ENCODE results near the gene MOB1B.
"Not testable (repeated sequence)": the region's sequence is repeated elsewhere in the genome, so short reads cannot be mapped to it uniquely, and the experiment has no call there.

The MOB1B gene

GRCh38 chr4:71004281-71004851, 102.2 kb downstream of the MOB1B start:
- peaks cover 0 to 2% of the 10 kb centered on the region in 2 donors for H3K36me3 ChIP-seq (ENCODE audit: control insufficient read depth in 2 of 2, insufficient read depth in 2 of 2, low read length in 2 of 2)
- H3K27ac ChIP-seq (ENCODE audit: low read depth in 2 of 2, low read length in 2 of 2): no peak overlapping the region
- no peaks in the 10 kb centered on the region for H3K9me3 ChIP-seq (ENCODE audit: control insufficient read depth in 2 of 2, low read length in 2 of 2)
- no peak overlapping the region for H3K9ac ChIP-seq (ENCODE audit: low read depth in 1 of 2, low read length in 2 of 2)
- no peaks in the 10 kb centered on the region for H3K27me3 ChIP-seq (ENCODE audit: control insufficient read depth in 2 of 2, insufficient read depth in 2 of 2, low read length in 2 of 2)
- H3K4me3 ChIP-seq (ENCODE audit: low read length in 2 of 2): no peak overlapping the region
- H3K4me1 ChIP-seq (ENCODE audit: control insufficient read depth in 2 of 2, insufficient read depth in 2 of 2, low read length in 2 of 2): no peaks in the 10 kb centered on the region

GRCh38 chr4:71005025-71005424, 102.9 kb downstream of the MOB1B start:
- H3K36me3 ChIP-seq (ENCODE audit: control insufficient read depth in 2 of 2, insufficient read depth in 2 of 2, low read length in 2 of 2); H3K4me3 ChIP-seq (ENCODE audit: low read length in 2 of 2); H3K9ac ChIP-seq (ENCODE audit: low read depth in 1 of 2, low read length in 2 of 2); H3K27ac ChIP-seq (ENCODE audit: low read depth in 2 of 2, low read length in 2 of 2); H3K27me3 ChIP-seq (ENCODE audit: control insufficient read depth in 2 of 2, insufficient read depth in 2 of 2, low read length in 2 of 2); H3K9me3 ChIP-seq (ENCODE audit: control insufficient read depth in 2 of 2, low read length in 2 of 2); H3K4me1 ChIP-seq (ENCODE audit: control insufficient read depth in 2 of 2, insufficient read depth in 2 of 2, low read length in 2 of 2): not testable (repeated sequence)

GRCh38 chr4:71006203-71006907, 104.2 kb downstream of the MOB1B start:
- no peaks in the 10 kb centered on the region for H3K27me3 ChIP-seq (ENCODE audit: control insufficient read depth in 2 of 2, insufficient read depth in 2 of 2, low read length in 2 of 2)
- H3K9ac ChIP-seq (ENCODE audit: low read depth in 1 of 2, low read length in 2 of 2): no peak overlapping the region
- no peaks in the 10 kb centered on the region for H3K9me3 ChIP-seq (ENCODE audit: control insufficient read depth in 2 of 2, low read length in 2 of 2)
- H3K36me3 ChIP-seq (ENCODE audit: control insufficient read depth in 2 of 2, insufficient read depth in 2 of 2, low read length in 2 of 2): peaks cover 0 to 2% of the 10 kb centered on the region in 2 donors
- H3K4me3 ChIP-seq (ENCODE audit: low read length in 2 of 2): no peak overlapping the region
- H3K27ac ChIP-seq (ENCODE audit: low read depth in 2 of 2, low read length in 2 of 2): no peak overlapping the region
- H3K4me1 ChIP-seq (ENCODE audit: control insufficient read depth in 2 of 2, insufficient read depth in 2 of 2, low read length in 2 of 2): no peaks in the 10 kb centered on the region

- Histone ChIP-seq H3K27ac (ENCODE audit: low read depth in 2 of 2, low read length in 2 of 2) (no peak overlapping the region), H3K27me3 (ENCODE audit: control insufficient read depth in 2 of 2, insufficient read depth in 2 of 2, low read length in 2 of 2) (no peaks in the 10 kb centered on the region), H3K4me3 (ENCODE audit: low read length in 2 of 2) (no peak overlapping the region), H3K36me3 (ENCODE audit: control insufficient read depth in 2 of 2, insufficient read depth in 2 of 2, low read length in 2 of 2) (peaks cover 2 to 3% of the 10 kb centered on the region in 2 donors), H3K9ac (ENCODE audit: low read depth in 1 of 2, low read length in 2 of 2) (no peak overlapping the region), H3K9me3 (ENCODE audit: control insufficient read depth in 2 of 2, low read length in 2 of 2) (no peaks in the 10 kb centered on the region), H3K4me1 (ENCODE audit: control insufficient read depth in 2 of 2, insufficient read depth in 2 of 2, low read length in 2 of 2) (no peaks in the 10 kb centered on the region)
Observed at GRCh38 chr4:71008196-71008595, 106.0 kb downstream of the MOB1B start.

- Histone ChIP-seq H3K9me3 (ENCODE audit: control insufficient read depth in 2 of 2, low read length in 2 of 2) (no peaks in the 10 kb centered on the region), H3K4me1 (ENCODE audit: control insufficient read depth in 2 of 2, insufficient read depth in 2 of 2, low read length in 2 of 2) (no peaks in the 10 kb centered on the region), H3K9ac (ENCODE audit: low read depth in 1 of 2, low read length in 2 of 2) (no peak overlapping the region), H3K36me3 (ENCODE audit: control insufficient read depth in 2 of 2, insufficient read depth in 2 of 2, low read length in 2 of 2) (peaks cover 2 to 3% of the 10 kb centered on the region in 2 donors), H3K27me3 (ENCODE audit: control insufficient read depth in 2 of 2, insufficient read depth in 2 of 2, low read length in 2 of 2) (no peaks in the 10 kb centered on the region), H3K27ac (ENCODE audit: low read depth in 2 of 2, low read length in 2 of 2) (no peak overlapping the region), H3K4me3 (ENCODE audit: low read length in 2 of 2) (no peak overlapping the region)
Observed at GRCh38 chr4:71009086-71009485, 106.9 kb downstream of the MOB1B start.

- H3K9ac ChIP-seq (ENCODE audit: low read depth in 1 of 2, low read length in 2 of 2): no peak overlapping the region
Observed at GRCh38 chr4:71009890-71010588, 107.9 kb downstream of the MOB1B start.

GRCh38 chr4:71011451-71011850, 109.3 kb downstream of the MOB1B start:
- Histone ChIP-seq H3K27ac (ENCODE audit: low read depth in 2 of 2, low read length in 2 of 2) (no peak overlapping the region), H3K9me3 (ENCODE audit: control insufficient read depth in 2 of 2, low read length in 2 of 2) (no peaks in the 10 kb centered on the region), H3K4me3 (ENCODE audit: low read length in 2 of 2) (no peak overlapping the region), H3K4me1 (ENCODE audit: control insufficient read depth in 2 of 2, insufficient read depth in 2 of 2, low read length in 2 of 2) (no peaks in the 10 kb centered on the region), H3K27me3 (ENCODE audit: control insufficient read depth in 2 of 2, insufficient read depth in 2 of 2, low read length in 2 of 2) (no peaks in the 10 kb centered on the region), H3K9ac (ENCODE audit: low read depth in 1 of 2, low read length in 2 of 2) (no peak overlapping the region), H3K36me3 (ENCODE audit: control insufficient read depth in 2 of 2, insufficient read depth in 2 of 2, low read length in 2 of 2) (peaks cover 0 to 3% of the 10 kb centered on the region in 2 donors)

More at GRCh38 chr4:71009890-71010588, 107.9 kb downstream of the MOB1B start:
- Histone ChIP-seq H3K4me1 (ENCODE audit: control insufficient read depth in 2 of 2, insufficient read depth in 2 of 2, low read length in 2 of 2) (no peaks in the 10 kb centered on the region), H3K27me3 (ENCODE audit: control insufficient read depth in 2 of 2, insufficient read depth in 2 of 2, low read length in 2 of 2) (no peaks in the 10 kb centered on the region), H3K36me3 (ENCODE audit: control insufficient read depth in 2 of 2, insufficient read depth in 2 of 2, low read length in 2 of 2) (peaks cover 0 to 3% of the 10 kb centered on the region in 2 donors), H3K4me3 (ENCODE audit: low read length in 2 of 2) (no peak overlapping the region), H3K27ac (ENCODE audit: low read depth in 2 of 2, low read length in 2 of 2) (no peak overlapping the region), H3K9me3 (ENCODE audit: control insufficient read depth in 2 of 2, low read length in 2 of 2) (no peaks in the 10 kb centered on the region)

- H3K27ac ChIP-seq (ENCODE audit: low read depth in 2 of 2, low read length in 2 of 2); H3K4me1 ChIP-seq (ENCODE audit: control insufficient read depth in 2 of 2, insufficient read depth in 2 of 2, low read length in 2 of 2); H3K27me3 ChIP-seq (ENCODE audit: control insufficient read depth in 2 of 2, insufficient read depth in 2 of 2, low read length in 2 of 2); H3K36me3 ChIP-seq (ENCODE audit: control insufficient read depth in 2 of 2, insufficient read depth in 2 of 2, low read length in 2 of 2); H3K9ac ChIP-seq (ENCODE audit: low read depth in 1 of 2, low read length in 2 of 2); H3K9me3 ChIP-seq (ENCODE audit: control insufficient read depth in 2 of 2, low read length in 2 of 2); H3K4me3 ChIP-seq (ENCODE audit: low read length in 2 of 2): not testable (repeated sequence)
Observed at GRCh38 chr4:71017391-71017790, 115.2 kb downstream of the MOB1B start.

GRCh38 chr4:71020611-71021010, 118.4 kb downstream of the MOB1B start:
- no peaks in the 10 kb centered on the region for H3K4me1 ChIP-seq (ENCODE audit: control insufficient read depth in 2 of 2, insufficient read depth in 2 of 2, low read length in 2 of 2)
- no peak overlapping the region for H3K27ac ChIP-seq (ENCODE audit: low read depth in 2 of 2, low read length in 2 of 2)
- no peaks in the 10 kb centered on the region for H3K27me3 ChIP-seq (ENCODE audit: control insufficient read depth in 2 of 2, insufficient read depth in 2 of 2, low read length in 2 of 2)
- no peaks in the 10 kb centered on the region for H3K9me3 ChIP-seq (ENCODE audit: control insufficient read depth in 2 of 2, low read length in 2 of 2)
- no peaks in the 10 kb centered on the region for H3K36me3 ChIP-seq (ENCODE audit: control insufficient read depth in 2 of 2, insufficient read depth in 2 of 2, low read length in 2 of 2)
- no peak overlapping the region for H3K9ac ChIP-seq (ENCODE audit: low read depth in 1 of 2, low read length in 2 of 2)
- H3K4me3 ChIP-seq (ENCODE audit: low read length in 2 of 2): no peak overlapping the region

- no peaks in the 10 kb centered on the region for H3K9me3 ChIP-seq (ENCODE audit: control insufficient read depth in 2 of 2, low read length in 2 of 2)
- H3K9ac ChIP-seq (ENCODE audit: low read depth in 1 of 2, low read length in 2 of 2): no peak overlapping the region
- no peak overlapping the region for H3K27ac ChIP-seq (ENCODE audit: low read depth in 2 of 2, low read length in 2 of 2)
- H3K27me3 ChIP-seq (ENCODE audit: control insufficient read depth in 2 of 2, insufficient read depth in 2 of 2, low read length in 2 of 2): no peaks in the 10 kb centered on the region
- peaks cover 0 to 3% of the 10 kb centered on the region in 2 donors for H3K4me1 ChIP-seq (ENCODE audit: control insufficient read depth in 2 of 2, insufficient read depth in 2 of 2, low read length in 2 of 2)
- peaks cover 0 to 5% of the 10 kb centered on the region in 2 donors for H3K36me3 ChIP-seq (ENCODE audit: control insufficient read depth in 2 of 2, insufficient read depth in 2 of 2, low read length in 2 of 2)
- no peak overlapping the region for H3K4me3 ChIP-seq (ENCODE audit: low read length in 2 of 2)
Observed at GRCh38 chr4:71025654-71026053, 123.5 kb downstream of the MOB1B start.
